Neuronal stem cell (in vitro differentiated cells): Measurements from ENCODE around the gene PLPP3.

Experiments
- DNase-seq: peaks from one replicate; pipeline ENCODE4 v3.0.0-alpha.2; 2013; ENCODE audit warnings: low spot score
- H2AFZ ChIP-seq: one replicate; pipeline ENCODE4 v1.6.1; 2013; ENCODE audit warnings: mild to moderate bottlenecking, low read length, inconsistent platforms
- H2AK5ac ChIP-seq: 2 replicates; pipeline ENCODE4 v1.6.1; 2013; ENCODE audit warnings: low read depth, mild to moderate bottlenecking, inconsistent platforms, low read length, moderate library complexity, mixed read lengths
- H2BK120ac ChIP-seq: 2 replicates; pipeline ENCODE4 v1.6.1; 2013; ENCODE audit warnings: low read depth, mild to moderate bottlenecking, inconsistent platforms, low read length, moderate library complexity, mixed read lengths
- H2BK12ac ChIP-seq: one replicate; pipeline ENCODE4 v1.6.1; 2013; ENCODE audit warnings: low read length, inconsistent platforms
- H2BK15ac ChIP-seq: 2 replicates; pipeline ENCODE4 v1.6.1; 2013; ENCODE audit warnings: mild to moderate bottlenecking, low read length, inconsistent platforms, mixed read lengths
- H2BK5ac ChIP-seq: one replicate; pipeline ENCODE4 v1.6.1; 2013; ENCODE audit warnings: inconsistent platforms, mild to moderate bottlenecking, low read length, moderate library complexity
- H3K14ac ChIP-seq: one replicate; pipeline ENCODE4 v1.6.1; 2013; ENCODE audit warnings: low read length, inconsistent platforms
- H3K18ac ChIP-seq: 2 replicates; pipeline ENCODE4 v1.6.1; 2013; ENCODE audit warnings: low read length, inconsistent platforms
- H3K23ac ChIP-seq: 2 replicates; pipeline ENCODE4 v1.6.1; 2013; ENCODE audit warnings: low read depth, mild to moderate bottlenecking, mixed read lengths, low read length, inconsistent platforms; ENCODE audit not compliant: poor library complexity
- H3K27ac ChIP-seq: replicated peaks from 3 replicates; pipeline ENCODE4 v1.5.1; 2013; ENCODE audit warnings: low read length, inconsistent platforms
- H3K27me3 ChIP-seq, 3 experiments: 2 replicates each; pipeline ENCODE4 v1.6.1; 2013; ENCODE audit warnings: low read length in 3 of 3, mild to moderate bottlenecking in 2 of 3, inconsistent platforms in 1 of 3, low read depth in 1 of 3, mixed read lengths in 1 of 3, moderate library complexity in 1 of 3; ENCODE audit not compliant: control insufficient read depth in 3 of 3, insufficient read depth in 3 of 3
- H3K36me3 ChIP-seq, 2 donors: replicated peaks in 1 of 2; 2 replicates each; pipeline ENCODE4 v1.6.1; 2013; ENCODE audit warnings: low read length in 2 of 2; ENCODE audit not compliant: control insufficient read depth in 2 of 2, insufficient read depth in 2 of 2
- H3K4ac ChIP-seq: 2 replicates; pipeline ENCODE4 v1.6.1; 2013; ENCODE audit warnings: inconsistent platforms, mild to moderate bottlenecking, low read length, moderate library complexity
- H3K4me1 ChIP-seq, 2 donors: 1 replicate in 1 of 2; 2 replicates in 1 of 2; pipeline ENCODE4 v1.6.1; 2013; ENCODE audit warnings: low read length in 2 of 2, low read depth in 1 of 2; ENCODE audit not compliant: control insufficient read depth in 2 of 2, insufficient read depth in 1 of 2
- H3K4me2 ChIP-seq: one replicate; pipeline ENCODE4 v1.6.1; 2013; ENCODE audit warnings: mild to moderate bottlenecking, low read length, inconsistent platforms; ENCODE audit not compliant: insufficient read depth, poor library complexity, severe bottlenecking
- H3K4me3 ChIP-seq, 2 donors: 2 replicates each; pipeline ENCODE4 v1.5.1; 2013; ENCODE audit warnings: low read length in 2 of 2, mild to moderate bottlenecking in 2 of 2, inconsistent platforms in 1 of 2, moderate library complexity in 1 of 2
- H3K79me1 ChIP-seq: one replicate; pipeline ENCODE4 v1.6.1; 2013; ENCODE audit warnings: low read depth, mild to moderate bottlenecking, inconsistent platforms, low read length, moderate library complexity
- H3K9ac ChIP-seq: one replicate; pipeline ENCODE4 v1.6.1; 2013; ENCODE audit warnings: mild to moderate bottlenecking, low read depth, low read length, inconsistent platforms; ENCODE audit not compliant: poor library complexity
- H3K9me3 ChIP-seq, 2 donors: replicated peaks in 1 of 2; 2 replicates each; pipeline versions ENCODE3 to v1.6.1; 2013; ENCODE audit warnings: low read length in 2 of 2, mild to moderate bottlenecking in 2 of 2, inconsistent platforms in 1 of 2, low read depth in 1 of 2, mixed read lengths in 1 of 2, moderate library complexity in 1 of 2; ENCODE audit not compliant: control insufficient read depth in 2 of 2, insufficient read depth in 1 of 2
- H4K8ac ChIP-seq: one replicate; pipeline ENCODE4 v1.6.1; 2013; ENCODE audit warnings: low read depth, mild to moderate bottlenecking, inconsistent platforms, low read length, moderate library complexity
- H4K91ac ChIP-seq: one replicate; pipeline ENCODE4 v1.6.1; 2013; ENCODE audit warnings: low read length, low read depth, mild to moderate bottlenecking, inconsistent platforms; ENCODE audit not compliant: poor library complexity
- WGBS, 2 donors: extraction: QIAGEN DNeasy Blood & Tissue Kit; methylation state at CpG; one replicate each; pipeline ENCODE4 v1.1.7; 2013; ENCODE audit warnings: missing lambda C conversion rate in 2 of 2, mixed read lengths in 1 of 2; ENCODE audit not compliant: insufficient read length in 2 of 2, insufficient replicate concordance in 1 of 2; ENCODE audit errors: extremely low coverage in 2 of 2; 5-methylcytosine and 5-hydroxymethylcytosine counted together

The PLPP3 gene

GRCh38 chr1:56543783-56544612 is 35.4 kb downstream of the PLPP3 start:
- no CpG with 5 or more reads among the region's 2 CpGs for WGBS, 2 donors
- Histone ChIP-seq H3K18ac (no peak overlapping the region), H3K36me3 (peaks cover 0 to 29% of the 10 kb centered on the region in 2 donors), H3K27ac (no peak overlapping the region), H2BK12ac (no peak overlapping the region), H3K79me1 (no peaks in the 10 kb centered on the region), H3K9me3 (peaks cover 0 to 7% of the 10 kb centered on the region in 2 donors), H2AFZ (no peak overlapping the region), H2BK5ac (no peak overlapping the region), H3K23ac (no peak overlapping the region), H2BK15ac (no peak overlapping the region), H3K4ac (no peak overlapping the region), H3K27me3 (no peaks in the 10 kb centered on the region), H3K14ac (no peak overlapping the region), H3K4me1 (peaks cover 4 to 5% of the 10 kb centered on the region in 2 donors), H3K4me3 (no peak overlapping the region), H2BK120ac (no peak overlapping the region), H3K4me2 (no peak overlapping the region), H2AK5ac (no peak overlapping the region), H4K8ac (no peak overlapping the region), H3K9ac (no peak overlapping the region), H4K91ac (no peak overlapping the region)
- DNase-seq = no peak

GRCh38 chr1:56542651-56543050 is 36.7 kb downstream of the PLPP3 start:
- WGBS, 2 donors = no CpG with 5 or more reads among the region's 5 CpGs
- no peak for DNase-seq
- Histone ChIP-seq H4K91ac (no peak overlapping the region), H2AFZ (no peak overlapping the region), H3K14ac (no peak overlapping the region), H3K4me3 (no peak overlapping the region), H3K36me3 (peaks cover 0 to 24% of the 10 kb centered on the region in 2 donors), H2BK15ac (no peak overlapping the region), H2BK5ac (no peak overlapping the region), H3K79me1 (no peaks in the 10 kb centered on the region), H4K8ac (no peak overlapping the region), H3K27me3 (no peaks in the 10 kb centered on the region), H3K4me2 (no peak overlapping the region), H3K9me3 (peaks cover 0 to 7% of the 10 kb centered on the region in 2 donors), H3K9ac (no peak overlapping the region), H2BK12ac (no peak overlapping the region), H3K4ac (no peak overlapping the region), H2BK120ac (no peak overlapping the region), H3K27ac (no peak overlapping the region), H3K23ac (no peak overlapping the region), H3K18ac (no peak overlapping the region), H2AK5ac (no peak overlapping the region), H3K4me1 (peaks cover 2 to 4% of the 10 kb centered on the region in 2 donors)

GRCh38 chr1:56541408-56541807 is 38.0 kb downstream of the PLPP3 start:
- no peak overlapping the region for H2BK12ac ChIP-seq
- peaks cover 0 to 29% of the 10 kb centered on the region in 2 donors for H3K36me3 ChIP-seq
- no peak for DNase-seq
- H2AFZ ChIP-seq = no peak overlapping the region
- no peak overlapping the region for H3K18ac ChIP-seq
- H3K23ac ChIP-seq = no peak overlapping the region
- no peak overlapping the region for H4K8ac ChIP-seq
- no peaks in the 10 kb centered on the region for H3K79me1 ChIP-seq
- no peak overlapping the region for H4K91ac ChIP-seq
- H3K27ac ChIP-seq = no peak overlapping the region
- H3K14ac ChIP-seq = no peak overlapping the region
- peaks cover 1 to 5% of the 10 kb centered on the region in 2 donors for H3K4me1 ChIP-seq
- no peak overlapping the region for H2BK15ac ChIP-seq
- no peak overlapping the region for H2BK5ac ChIP-seq
- H2BK120ac ChIP-seq = no peak overlapping the region
- WGBS, 2 donors = no CpG with 5 or more reads among the region's 1 CpG
- no peak overlapping the region for H3K9ac ChIP-seq
- no peak overlapping the region for H2AK5ac ChIP-seq
- no peak overlapping the region for H3K4me2 ChIP-seq
- no peak overlapping the region for H3K4ac ChIP-seq
- H3K9me3 ChIP-seq = peaks cover 0 to 7% of the 10 kb centered on the region in 2 donors
- no peaks in the 10 kb centered on the region for H3K27me3 ChIP-seq
- H3K4me3 ChIP-seq = no peak overlapping the region

GRCh38 chr1:56540467-56540866 is 38.9 kb downstream of the PLPP3 start:
- Histone ChIP-seq H4K91ac (no peak overlapping the region), H2BK120ac (no peak overlapping the region), H3K4me1 (peaks cover 6 to 13% of the 10 kb centered on the region in 2 donors), H4K8ac (no peak overlapping the region), H3K4me3 (no peak overlapping the region), H3K23ac (no peak overlapping the region), H3K27ac (no peak overlapping the region), H3K9me3 (peaks cover 0 to 7% of the 10 kb centered on the region in 2 donors), H3K4me2 (no peak overlapping the region), H2AFZ (no peak overlapping the region), H2BK5ac (no peak overlapping the region), H3K4ac (no peak overlapping the region), H3K14ac (no peak overlapping the region), H2BK15ac (no peak overlapping the region), H2AK5ac (no peak overlapping the region), H3K9ac (no peak overlapping the region), H3K36me3 (peaks cover 0 to 30% of the 10 kb centered on the region in 2 donors), H2BK12ac (no peak overlapping the region), H3K18ac (no peak overlapping the region), H3K79me1 (no peaks in the 10 kb centered on the region), H3K27me3 (no peaks in the 10 kb centered on the region)
- WGBS, 2 donors = no CpG with 5 or more reads among the region's 2 CpGs
- no peak for DNase-seq
